HG02678 (cell line): ENCODE results near the gene USF2.

Source experiments
- ATAC-seq: cut with Tn5 transposase; IDR thresholded peaks from one replicate; pipeline ENCODE4 v1.9.1; 2021; ENCODE audit warnings: mild to moderate bottlenecking, moderate library complexity; ENCODE audit not compliant: unreplicated experiment

USF2 gene

GRCh38 chr19:35241417-35241816 lies 27.3 kb upstream of the USF2 start:
- no peak for ATAC-seq

GRCh38 chr19:35246466-35247092 lies 22.2 kb upstream of the USF2 start:
- ATAC-seq = no peak

DNA sequence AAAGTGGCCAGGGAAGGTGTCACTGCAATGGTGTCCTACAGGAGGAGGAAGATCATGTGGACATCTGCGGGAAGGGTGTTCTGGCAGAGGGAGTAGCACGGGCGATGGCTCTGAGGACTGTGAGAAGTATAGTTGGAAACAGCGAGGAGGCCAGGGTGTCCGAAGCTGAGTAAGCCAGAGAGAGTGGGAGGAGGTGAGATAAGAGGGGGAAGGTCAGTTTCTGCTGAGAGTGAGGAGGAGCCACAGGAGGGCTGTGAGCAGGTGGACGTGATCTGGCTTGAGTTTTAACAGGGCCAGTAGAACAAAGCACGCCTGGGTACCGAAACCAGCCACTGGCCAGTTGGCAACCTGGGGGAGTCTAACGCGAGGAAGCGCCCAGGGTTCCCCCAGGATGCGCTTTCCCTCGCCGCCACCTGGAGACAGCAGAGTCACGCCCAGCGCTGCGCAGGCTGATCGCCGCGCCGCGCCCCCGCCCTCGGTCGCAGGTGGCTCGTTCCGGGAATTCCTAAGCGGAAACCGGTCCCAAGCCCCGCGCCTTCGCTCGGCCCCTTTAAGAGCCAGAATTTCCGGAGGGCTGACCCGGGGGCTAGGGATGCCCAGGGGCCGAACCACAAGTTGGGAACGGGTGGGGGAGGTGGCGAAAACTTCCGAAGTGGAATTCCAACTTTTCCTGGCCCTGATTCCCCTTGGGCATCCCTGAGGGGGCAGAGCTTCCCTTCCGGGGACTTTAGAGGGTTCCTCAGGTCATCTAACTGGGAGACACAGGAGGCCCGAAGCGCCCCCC lies 21.0 kb upstream of the USF2 start:
- ATAC-seq = peak; percentile 46

GRCh38 chr19:35248310-35249145 lies 20.2 kb upstream of the USF2 start, which contains the start of gene LSR:
LSR (plus strand) TSS chr19:35249002; CDS start chr19:35249023, 21 bp downstream.
- peak; percentile 80 for ATAC-seq

DNA sequence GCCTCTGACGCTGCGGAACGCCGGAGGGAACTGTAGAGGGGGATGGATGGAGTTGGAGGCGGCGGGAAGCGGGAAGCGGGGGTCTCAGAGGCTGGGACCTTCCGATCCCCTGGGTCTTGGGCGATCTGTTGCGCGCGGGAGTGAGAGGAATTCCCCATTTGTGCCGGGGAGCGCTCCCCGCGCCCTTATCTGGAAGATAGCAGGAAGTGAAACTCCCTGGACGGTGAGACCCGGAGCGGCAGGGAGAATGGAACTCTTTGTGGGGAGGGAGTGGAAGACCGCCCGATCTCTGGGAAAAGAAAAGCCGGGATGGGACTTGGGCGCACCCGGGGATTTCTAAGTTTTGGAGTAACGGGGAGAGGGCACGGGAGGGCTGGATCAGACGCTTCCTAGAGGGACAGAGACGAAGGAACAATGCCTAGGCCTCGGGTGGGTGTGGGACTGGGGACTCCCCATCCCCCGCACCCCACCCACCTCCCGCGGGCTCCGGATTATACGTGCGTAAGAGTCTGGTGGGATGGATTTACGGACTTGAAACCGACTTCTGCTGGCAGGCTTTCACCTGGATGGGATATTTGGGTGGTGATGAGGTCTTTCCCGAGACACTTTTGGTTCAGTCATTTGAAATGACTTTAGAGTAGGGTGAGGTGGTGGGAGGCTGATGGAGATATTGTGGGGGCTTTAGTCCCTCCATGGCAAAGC lies 19.5 kb upstream of the USF2 start:
- ATAC-seq = no peak

DNA sequence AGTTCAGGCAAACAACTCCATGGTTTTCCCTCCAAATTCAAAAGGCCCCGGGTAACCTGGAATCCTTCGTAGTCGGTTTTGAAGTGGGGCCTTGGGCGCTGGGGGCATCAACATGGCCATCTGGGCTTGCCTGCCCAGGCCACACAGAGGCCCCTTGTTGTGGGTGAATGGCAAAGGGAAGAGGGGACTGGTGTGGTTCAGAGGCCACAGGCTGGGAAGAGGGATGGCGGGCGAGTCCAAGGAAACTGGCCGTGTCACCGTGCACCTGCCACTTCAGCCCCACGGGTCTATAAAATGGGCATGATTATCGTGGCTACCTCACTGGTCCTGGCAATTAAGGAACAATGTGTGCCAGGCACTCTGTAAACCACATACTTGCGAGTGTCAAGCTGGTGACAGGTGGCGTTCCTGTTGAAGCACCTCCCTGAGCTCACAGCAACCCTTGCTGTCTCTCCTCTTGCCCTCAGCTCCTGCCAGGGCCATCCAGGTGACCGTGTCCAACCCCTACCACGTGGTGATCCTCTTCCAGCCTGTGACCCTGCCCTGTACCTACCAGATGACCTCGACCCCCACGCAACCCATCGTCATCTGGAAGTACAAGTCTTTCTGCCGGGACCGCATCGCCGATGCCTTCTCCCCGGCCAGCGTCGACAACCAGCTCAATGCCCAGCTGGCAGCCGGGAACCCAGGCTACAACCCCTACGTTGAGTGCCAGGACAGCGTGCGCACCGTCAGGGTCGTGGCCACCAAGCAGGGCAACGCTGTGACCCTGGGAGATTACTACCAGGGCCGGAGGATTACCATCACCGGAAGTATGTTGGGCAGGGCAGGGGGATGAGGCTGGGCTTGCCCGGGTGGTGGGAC lies 18.7 kb upstream of the USF2 start:
- ATAC-seq = no peak

GRCh38 chr19:35251456-35251855 lies 17.3 kb upstream of the USF2 start:
- no peak for ATAC-seq

GRCh38 chr19:35253316-35254286 lies 15.2 kb upstream of the USF2 start:
- ATAC-seq = no peak

GRCh38 chr19:35254341-35255297 lies 14.1 kb upstream of the USF2 start:
- ATAC-seq = no peak

- ATAC-seq = no peak
Observed at GRCh38 chr19:35256566-35256965, 12.2 kb upstream of the USF2 start.

- ATAC-seq = no peak
Observed at GRCh38 chr19:35257113-35257461, 11.7 kb upstream of the USF2 start.

- no peak for ATAC-seq
Observed at GRCh38 chr19:35260694-35261304, 8.0 kb upstream of the USF2 start.

DNA sequence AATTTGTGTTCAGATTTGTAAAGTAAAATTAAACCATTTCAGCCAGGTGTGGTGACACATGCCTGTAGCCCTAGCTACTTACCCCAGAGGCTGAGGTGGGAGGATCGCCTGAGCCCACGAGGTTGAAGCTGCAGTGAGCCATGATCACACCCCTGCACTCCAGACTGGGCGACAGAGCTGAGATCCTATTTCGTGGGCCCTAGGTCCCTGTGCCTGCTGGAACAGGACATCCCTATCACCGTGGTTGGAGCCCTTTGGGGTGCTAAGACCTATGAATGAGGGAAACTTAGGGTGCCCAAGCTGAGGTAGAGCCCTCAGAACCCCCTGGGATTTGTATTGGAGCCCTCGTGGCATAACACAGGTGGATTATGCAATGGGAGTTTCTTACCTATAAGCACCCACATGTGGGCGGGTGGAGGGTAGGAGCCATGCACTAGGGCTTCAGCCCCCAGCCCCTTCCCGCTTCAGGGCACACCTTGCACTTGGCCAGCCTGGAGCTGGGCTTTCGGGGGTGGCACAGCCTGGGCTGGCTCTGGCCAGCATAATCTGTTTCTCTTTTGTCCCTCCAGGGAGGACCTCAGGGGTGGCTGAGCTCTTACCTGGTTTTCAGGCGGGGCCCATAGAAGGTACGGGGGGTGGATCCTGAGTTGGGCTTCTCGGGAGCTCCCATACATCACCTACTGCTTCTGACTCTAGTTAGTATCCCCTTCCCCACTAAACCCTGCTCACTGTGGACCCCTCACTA lies 7.2 kb upstream of the USF2 start:
- no peak for ATAC-seq

DNA sequence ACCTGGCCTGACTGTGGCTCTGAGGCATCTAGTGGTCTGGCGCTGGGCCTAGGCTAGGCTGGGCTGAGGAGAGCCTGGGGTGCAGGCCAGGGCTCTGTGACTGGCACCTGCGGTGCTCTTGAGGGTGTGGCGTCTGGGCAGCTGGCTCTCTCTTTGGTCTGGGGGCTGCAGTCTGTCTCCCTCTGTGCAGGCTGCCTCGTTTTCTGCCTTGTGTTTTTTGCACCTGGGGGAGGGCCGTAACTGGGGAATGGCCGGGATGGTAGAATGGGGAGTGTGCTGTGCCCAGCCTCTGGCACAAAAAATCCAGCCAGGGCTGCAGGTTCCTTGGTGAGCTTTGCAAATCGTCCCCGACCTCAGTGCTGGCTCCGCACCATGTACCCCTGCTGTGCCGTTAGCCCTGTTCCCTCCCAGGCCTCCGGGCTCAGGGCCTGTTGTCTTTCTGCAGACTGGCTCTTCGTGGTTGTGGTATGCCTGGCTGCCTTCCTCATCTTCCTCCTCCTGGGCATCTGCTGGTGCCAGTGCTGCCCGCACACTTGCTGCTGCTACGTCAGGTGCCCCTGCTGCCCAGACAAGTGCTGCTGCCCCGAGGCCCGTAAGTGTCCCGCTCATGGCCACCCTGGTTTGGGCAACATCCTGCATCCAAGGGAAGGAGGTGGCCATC lies 6.5 kb upstream of the USF2 start:
- no peak for ATAC-seq

GRCh38 chr19:35264268-35265125 lies 4.3 kb upstream of the USF2 start:
- ATAC-seq = no peak
